ENCODE data around the gene CDH23. TPM values are rescaled to one million over a fixed set of nuclear protein-coding genes. Genes with fewer than 3 reads are reported as not detected.

The CDH23 gene
- total and polyA plus RNA-seq, 9 of the 15 experiments (the other 6 are each of a cell fraction or from before 2014, with no cell fraction given) = 0.18 to 1.2 (median 0.47) TPM

- WGBS (ENCODE audit: insufficient coverage, low coverage, missing lambda C conversion rate) = 50% methylated on average over 4 of the region's 4 CpGs
- peak overlapping the region; percentile 73 for H3K4me2 ChIP-seq (ENCODE audit: insufficient read depth, low read length)
- H3K27ac ChIP-seq (ENCODE audit: extremely low read depth, low read depth, low read length) = no peak overlapping the region
- peak overlapping the region; percentile 90 for H2AFZ ChIP-seq (ENCODE audit: low read depth, low read length)
- peaks cover 30 to 35% of the 10 kb centered on the region in 2 experiments for H3K4me1 ChIP-seq (replicated peaks in 1 of 2; ENCODE audit: control insufficient read depth in 2 of 2, insufficient read depth in 2 of 2, low read length in 2 of 2)
- POLR2A ChIA-PET = interaction anchor here (0.5 to 2.3 kb wide), 13 partner anchors 9 to 287 kb away, joined by 3 to 12 read pairs (median 3); no protein-coding TSS in a partner anchor
- no peak for ATAC-seq
- CTCF ChIA-PET (ENCODE audit: low intra/inter-chr PET ratio) = no interaction called here
- peak overlapping the region; percentile 49 for H3K4me3 ChIP-seq
- H3K9me3 ChIP-seq (replicated peaks; ENCODE audit: control insufficient read depth, insufficient read depth, low read depth, low read length) = no peaks in the 10 kb centered on the region
- H3K9me1 ChIP-seq (ENCODE audit: control insufficient read depth, insufficient read depth, low read length) = no peaks in the 10 kb centered on the region
- BruUV-seq (replicated peaks) = no TSS peak
- no peak for FAIRE-seq
- peak overlapping the region; percentile 49 to 90; a peak in 3 of 4 replicates for H3K9ac ChIP-seq (ENCODE audit: insufficient read depth in 1 of 2, low read depth in 2 of 2, low read length in 2 of 2)
- intact Hi-C loops (cut with micrococcal nuclease) (no loop called here), in situ Hi-C loops (cut with MboI) (no loop called here)
- no peaks in the 10 kb centered on the region for H3K36me3 ChIP-seq (ENCODE audit: control insufficient read depth, insufficient read depth, low read length)
- no peaks in the 10 kb centered on the region; the same call in 2 of the 3 replicates for H3K79me2 ChIP-seq (ENCODE audit: control insufficient read depth, insufficient read depth, low read length)
- TF ChIP-seq ZNF318 (IDR thresholded peaks at IDR 0.05; ENCODE audit: borderline replicate concordance in 1 of 2, low read depth in 1 of 2) = no peak
- 0 out of 2 replicates have a peak, but pooled peaks have one; percentile 24 for TF ChIP-seq STAG1 (CRISPR knock-in tag; IDR thresholded peaks at IDR 0.05; ENCODE audit: borderline replicate concordance)
- no peak for TF ChIP-seq MYC (IDR thresholded peaks at IDR 0.05; ENCODE audit: low read depth, low read length)
- 0 out of 2 replicates have a peak, but pooled peaks have one; percentile 48 for TF ChIP-seq MYC (CRISPR knock-in tag; IDR thresholded peaks at IDR 0.05; ENCODE audit: borderline replicate concordance, low read depth)
- peak; percentile 58; the same call in 1 of the 2 replicates for TF ChIP-seq HMGXB4 (CRISPR knock-in tag; IDR thresholded peaks at IDR 0.05)
- no peak for TF ChIP-seq CTBP1 (IDR thresholded peaks at IDR 0.05; ENCODE audit: borderline replicate concordance)
- no peak for DNase-seq (ENCODE audit: extremely low read depth in 1 of 4, low spot score in 3 of 4)
- 0 out of 2 replicates have a peak, but pooled peaks cover 3% of the 10 kb centered on the region for H4K20me1 ChIP-seq (replicated peaks; ENCODE audit: control insufficient read depth, insufficient read depth, low read length)
- H3K27me3 ChIP-seq (ENCODE audit: control insufficient read depth in 2 of 2, insufficient read depth in 2 of 2, low read length in 2 of 2) = no peaks in the 10 kb centered on the region
These were observed 376.1 kb downstream of the CDH23 start for GRCh38 chr10:71772832-71773220.
